ELR (cell line): ENCODE results near the gene VTN.
A peak's percentile ranks its signal among the peaks of the same experiment; 100 is the strongest.

Experiments
- DNase-seq: peaks from one replicate; pipeline ENCODE4 v3.0.0-alpha.2; 2015; ENCODE audit warnings: low read depth

The VTN gene

GRCh38 chr17:28370035-28370743 lies at the start of gene VTN:
Gene VTN, minus strand, starts transcription at chr17:28370307. Its CDS starts 104 bp downstream, at chr17:28370203.
- DNase-seq = peak; percentile 43

- DNase-seq = peak; percentile 78
Observed at GRCh38 chr17:28416703-28417311, 46.7 kb upstream of the VTN start.

- DNase-seq = no peak
Observed at GRCh38 chr17:28415886-28416285, 45.8 kb upstream of the VTN start.

- DNase-seq = no peak
Observed at GRCh38 chr17:28413804-28414203, 43.7 kb upstream of the VTN start.

- peak; percentile 29 for DNase-seq
Observed at GRCh38 chr17:28412099-28412498, 42.0 kb upstream of the VTN start.

GRCh38 chr17:28407974-28408306 lies 37.8 kb upstream of the VTN start:
- no peak for DNase-seq

- DNase-seq = no peak
Observed at GRCh38 chr17:28407130-28407973, 37.2 kb upstream of the VTN start.

GRCh38 chr17:28406473-28406814 lies 36.3 kb upstream of the VTN start:
- DNase-seq = peak; percentile 21

- peak; percentile 50 for DNase-seq
Observed at GRCh38 chr17:28405632-28406472, 35.7 kb upstream of the VTN start, which contains the start of gene SLC46A1. Gene SLC46A1, minus strand, starts transcription at chr17:28406212. Its CDS starts 98 bp downstream, at chr17:28406114.

- no peak for DNase-seq
Observed at GRCh38 chr17:28404812-28405570, 34.9 kb upstream of the VTN start.

GRCh38 chr17:28404461-28404811 lies 34.3 kb upstream of the VTN start:
- DNase-seq = no peak

GRCh38 chr17:28404007-28404406 lies 33.9 kb upstream of the VTN start:
- DNase-seq = no peak

GRCh38 chr17:28402844-28403243 lies 32.7 kb upstream of the VTN start:
- DNase-seq = no peak

- no peak for DNase-seq
Observed at GRCh38 chr17:28402224-28402630, 32.1 kb upstream of the VTN start.

- no peak for DNase-seq
Observed at GRCh38 chr17:28399808-28400207, 29.7 kb upstream of the VTN start.

- DNase-seq = peak; percentile 20
Observed at GRCh38 chr17:28398280-28398981, 28.3 kb upstream of the VTN start.

- DNase-seq = no peak
Observed at GRCh38 chr17:28397687-28398279, 27.7 kb upstream of the VTN start.

- DNase-seq = no peak
Observed at GRCh38 chr17:28397275-28397674, 27.2 kb upstream of the VTN start.

GRCh38 chr17:28396635-28397239 lies 26.6 kb upstream of the VTN start:
- no peak for DNase-seq

- DNase-seq = no peak
Observed at GRCh38 chr17:28395968-28396367, 25.9 kb upstream of the VTN start.
